Measurements from ENCODE around the gene TAGLN3.

DNA sequence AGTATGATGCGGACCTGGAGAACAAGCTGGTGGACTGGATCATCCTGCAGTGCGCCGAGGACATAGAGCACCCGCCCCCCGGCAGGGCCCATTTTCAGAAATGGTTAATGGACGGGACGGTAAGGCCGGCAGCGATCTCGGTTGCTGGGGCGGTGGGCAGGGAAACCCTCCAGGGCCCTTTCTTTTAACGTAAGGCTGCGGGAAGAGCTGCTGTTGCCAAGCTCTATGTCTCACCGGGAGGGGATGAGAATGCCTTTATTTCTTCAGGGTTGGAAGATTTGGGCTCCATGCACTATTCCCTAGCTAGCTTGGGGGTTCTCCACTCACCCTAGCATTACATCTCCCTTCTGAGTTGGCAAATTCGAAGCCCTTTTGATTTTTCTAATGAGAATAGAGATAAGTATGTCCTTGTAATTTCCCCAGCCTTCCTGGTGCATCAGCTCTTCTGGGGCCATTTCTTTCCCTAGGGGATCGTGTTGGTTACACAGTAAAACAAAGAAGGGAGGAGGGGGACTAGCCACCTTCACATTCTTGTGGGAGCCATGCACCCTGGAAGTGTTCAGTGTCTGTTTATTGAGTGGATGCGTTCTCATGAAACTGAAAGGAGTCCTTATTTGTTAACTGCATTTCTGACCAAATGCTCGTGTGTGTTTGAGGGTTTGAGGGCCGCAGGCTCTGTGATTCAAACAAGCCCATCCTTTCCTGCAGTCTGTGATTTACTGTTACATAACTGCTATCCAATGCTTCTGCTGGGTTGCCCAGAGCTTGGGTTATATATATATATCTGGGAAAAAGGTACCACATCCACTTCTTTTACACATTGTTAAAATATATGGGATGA is 982 bp downstream of the TAGLN3 start:
- TF ChIP-seq, protein P1, sequence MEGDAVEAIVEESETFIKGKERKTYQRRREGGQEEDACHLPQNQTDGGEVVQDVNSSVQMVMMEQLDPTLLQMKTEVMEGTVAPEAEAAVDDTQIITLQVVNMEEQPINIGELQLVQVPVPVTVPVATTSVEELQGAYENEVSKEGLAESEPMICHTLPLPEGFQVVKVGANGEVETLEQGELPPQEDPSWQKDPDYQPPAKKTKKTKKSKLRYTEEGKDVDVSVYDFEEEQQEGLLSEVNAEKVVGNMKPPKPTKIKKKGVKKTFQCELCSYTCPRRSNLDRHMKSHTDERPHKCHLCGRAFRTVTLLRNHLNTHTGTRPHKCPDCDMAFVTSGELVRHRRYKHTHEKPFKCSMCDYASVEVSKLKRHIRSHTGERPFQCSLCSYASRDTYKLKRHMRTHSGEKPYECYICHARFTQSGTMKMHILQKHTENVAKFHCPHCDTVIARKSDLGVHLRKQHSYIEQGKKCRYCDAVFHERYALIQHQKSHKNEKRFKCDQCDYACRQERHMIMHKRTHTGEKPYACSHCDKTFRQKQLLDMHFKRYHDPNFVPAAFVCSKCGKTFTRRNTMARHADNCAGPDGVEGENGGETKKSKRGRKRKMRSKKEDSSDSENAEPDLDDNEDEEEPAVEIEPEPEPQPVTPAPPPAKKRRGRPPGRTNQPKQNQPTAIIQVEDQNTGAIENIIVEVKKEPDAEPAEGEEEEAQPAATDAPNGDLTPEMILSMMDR (IDR thresholded peaks at IDR 0.05) = no peak
- no peak for TF ChIP-seq POLR2A (IDR thresholded peaks at IDR 0.05)
